ENCODE measurements around the gene REXO5. TPM values are rescaled to one million over a fixed set of nuclear protein-coding genes. Genes with fewer than 3 reads are reported as not detected.

Gene REXO5
- total and polyA plus RNA-seq, 2 donors (not counting 1 experiment from before 2014, with no cell fraction given) = 0.42 to 1.3 TPM

DNA sequence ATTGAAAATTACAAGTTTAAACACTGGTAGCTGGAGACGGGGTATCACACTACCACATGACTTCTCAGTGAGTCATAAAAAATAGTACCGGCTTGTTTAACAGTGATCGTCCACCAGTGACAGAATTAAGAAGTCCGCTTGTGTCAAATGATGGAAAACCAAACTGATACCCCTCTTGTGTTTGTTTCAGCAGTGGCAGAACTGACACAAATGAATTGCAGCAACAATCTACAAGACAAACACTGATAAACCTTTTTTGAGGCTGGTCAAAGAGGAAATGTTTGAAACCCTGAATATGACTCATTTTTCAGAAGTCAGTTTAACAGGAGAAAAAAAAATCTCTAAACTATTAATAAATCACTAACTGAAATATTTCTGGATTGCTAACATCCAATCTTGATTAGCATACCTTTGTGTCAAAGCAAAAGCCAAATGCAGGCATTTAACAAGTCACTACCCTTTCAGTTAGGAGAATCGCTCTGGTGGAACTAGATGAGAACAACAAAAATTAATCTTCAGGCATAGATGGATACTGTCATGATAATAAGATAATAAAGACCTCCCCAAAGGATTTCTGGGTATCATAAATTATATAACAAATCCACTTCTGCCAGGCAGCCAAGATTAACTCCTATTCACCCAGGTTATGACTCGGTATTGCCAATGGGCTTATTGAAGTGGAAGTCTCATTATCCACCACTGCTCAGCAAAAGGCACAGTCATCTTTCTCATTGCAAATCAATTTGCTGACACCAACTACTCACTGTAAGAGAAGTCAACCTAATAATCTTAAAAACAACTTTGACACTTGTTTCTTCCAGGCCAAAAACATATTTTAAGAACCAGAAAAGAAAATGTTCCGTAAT is 73.1 kb downstream of the REXO5 start:
- Histone ChIP-seq H4K20me1 (ENCODE audit: control insufficient read depth, insufficient read depth, low read length, poor library complexity, severe bottlenecking) (no peaks in the 10 kb centered on the region), H3K79me2 (ENCODE audit: control insufficient read depth, insufficient read depth, low read length) (peaks cover 30% of the 10 kb centered on the region), H3K27ac (ENCODE audit: low read length in 2 of 2) (no peak overlapping the region), H3K4me1 (ENCODE audit: control insufficient read depth in 2 of 2, insufficient read depth in 2 of 2, low read length in 2 of 2) (peaks cover 11 to 14% of the 10 kb centered on the region in 2 donors), H3K4me3 (ENCODE audit: control extremely low read depth in 1 of 5, extremely low read depth in 1 of 5, insufficient read depth in 1 of 5, low read depth in 2 of 5, low read length in 4 of 5) (no peak overlapping the region), H3K9me3 (ENCODE audit: control extremely low read depth in 1 of 3, control insufficient read depth in 2 of 3, insufficient read depth in 1 of 3, low read length in 2 of 3) (no peaks in the 10 kb centered on the region), H3K36me3 (replicated peaks in 1 of 2; ENCODE audit: control extremely low read depth in 1 of 2, control insufficient read depth in 1 of 2, extremely low read depth in 1 of 2, insufficient read depth in 2 of 2, low read length in 1 of 2) (no peaks in the 10 kb centered on the region), H2AFZ (ENCODE audit: insufficient read depth, low read depth, low read length, poor library complexity, severe bottlenecking) (no peak overlapping the region), H3K9ac (ENCODE audit: low read length) (no peak overlapping the region), H3K4me2 (replicated peaks; ENCODE audit: low read depth, low read length, poor library complexity, severe bottlenecking) (no peak overlapping the region), H3K27me3 (replicated peaks in 1 of 4; ENCODE audit: control extremely low read depth in 1 of 4, control insufficient read depth in 3 of 4, insufficient read depth in 4 of 4, low read length in 3 of 4) (no peaks in the 10 kb centered on the region)
- intact Hi-C loops (cut with micrococcal nuclease) = no loop called here
- no peak overlapping the region for H3K4me3 Mint-ChIP-seq
- DNase-seq (no peak), ATAC-seq (ENCODE audit: low read depth) (no peak)
- TF ChIP-seq, protein P1, sequence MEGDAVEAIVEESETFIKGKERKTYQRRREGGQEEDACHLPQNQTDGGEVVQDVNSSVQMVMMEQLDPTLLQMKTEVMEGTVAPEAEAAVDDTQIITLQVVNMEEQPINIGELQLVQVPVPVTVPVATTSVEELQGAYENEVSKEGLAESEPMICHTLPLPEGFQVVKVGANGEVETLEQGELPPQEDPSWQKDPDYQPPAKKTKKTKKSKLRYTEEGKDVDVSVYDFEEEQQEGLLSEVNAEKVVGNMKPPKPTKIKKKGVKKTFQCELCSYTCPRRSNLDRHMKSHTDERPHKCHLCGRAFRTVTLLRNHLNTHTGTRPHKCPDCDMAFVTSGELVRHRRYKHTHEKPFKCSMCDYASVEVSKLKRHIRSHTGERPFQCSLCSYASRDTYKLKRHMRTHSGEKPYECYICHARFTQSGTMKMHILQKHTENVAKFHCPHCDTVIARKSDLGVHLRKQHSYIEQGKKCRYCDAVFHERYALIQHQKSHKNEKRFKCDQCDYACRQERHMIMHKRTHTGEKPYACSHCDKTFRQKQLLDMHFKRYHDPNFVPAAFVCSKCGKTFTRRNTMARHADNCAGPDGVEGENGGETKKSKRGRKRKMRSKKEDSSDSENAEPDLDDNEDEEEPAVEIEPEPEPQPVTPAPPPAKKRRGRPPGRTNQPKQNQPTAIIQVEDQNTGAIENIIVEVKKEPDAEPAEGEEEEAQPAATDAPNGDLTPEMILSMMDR (IDR thresholded peaks at IDR 0.05) = no peak
- no peak for TF ChIP-seq EZH2 (IDR thresholded peaks at IDR 0.05; ENCODE audit: borderline replicate concordance, insufficient read depth, low read depth, low read length, poor library complexity, severe bottlenecking)
- 72% methylated on average over 5 of the region's 7 CpGs for WGBS (ENCODE audit: insufficient coverage)
- H3K4me1 Mint-ChIP-seq = peaks cover 21% of the 10 kb centered on the region
- CTCF ChIA-PET = interaction anchor here (1.8 kb wide), 1 partner anchor 29 kb away, joined by 4 read pairs; no protein-coding TSS in a partner anchor
- no peaks in the 10 kb centered on the region for H3K27me3 Mint-ChIP-seq
- no peak overlapping the region for H3K27ac Mint-ChIP-seq
- POLR2A ChIA-PET = no interaction called here
- no peaks in the 10 kb centered on the region for H3K9me3 Mint-ChIP-seq (ENCODE audit: insufficient read depth)

DNA sequence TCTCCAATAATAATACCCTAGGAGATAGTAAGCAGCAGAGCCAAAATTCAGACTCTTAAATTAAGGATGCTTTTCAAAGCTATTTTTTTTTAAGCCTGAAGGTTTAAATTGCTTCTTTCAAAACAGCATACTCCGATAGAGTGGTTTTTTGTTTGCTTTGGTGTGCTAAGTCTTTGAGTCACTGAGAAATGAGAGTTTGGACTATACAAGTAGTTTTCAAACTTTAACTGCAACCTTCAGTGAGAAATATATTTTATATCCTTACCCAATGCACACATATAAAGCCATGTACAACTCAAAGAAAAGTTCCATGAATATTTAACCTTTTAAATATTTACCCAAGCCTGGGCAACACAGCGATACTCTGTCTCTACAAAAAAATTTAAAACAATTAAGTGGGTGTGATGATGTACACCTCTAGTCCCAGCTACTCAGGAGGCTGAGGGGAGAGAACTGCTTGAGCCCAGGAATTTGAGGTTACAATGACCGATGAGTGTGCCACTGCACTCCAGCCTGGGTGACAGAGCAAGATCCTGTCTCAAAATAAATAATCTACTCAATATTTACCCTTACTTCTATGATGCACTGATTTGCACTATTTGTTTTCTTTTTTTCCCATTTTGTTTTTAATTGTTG is 74.7 kb downstream of the REXO5 start:
- peaks cover 9% of the 10 kb centered on the region for H3K4me1 Mint-ChIP-seq
- intact Hi-C loops (cut with micrococcal nuclease) = no loop called here
- H3K27me3 Mint-ChIP-seq = no peaks in the 10 kb centered on the region
- Histone ChIP-seq H3K36me3 (replicated peaks in 1 of 2; ENCODE audit: control extremely low read depth in 1 of 2, control insufficient read depth in 1 of 2, extremely low read depth in 1 of 2, insufficient read depth in 2 of 2, low read length in 1 of 2) (peaks cover 0 to 2% of the 10 kb centered on the region in 2 experiments), H3K27ac (ENCODE audit: low read length in 2 of 2) (no peak overlapping the region), H3K4me2 (replicated peaks; ENCODE audit: low read depth, low read length, poor library complexity, severe bottlenecking) (no peak overlapping the region), H3K27me3 (replicated peaks in 1 of 4; ENCODE audit: control extremely low read depth in 1 of 4, control insufficient read depth in 3 of 4, insufficient read depth in 4 of 4, low read length in 3 of 4) (no peaks in the 10 kb centered on the region), H3K4me1 (ENCODE audit: control insufficient read depth in 2 of 2, insufficient read depth in 2 of 2, low read length in 2 of 2) (no peaks in the 10 kb centered on the region), H3K9me3 (ENCODE audit: control extremely low read depth in 1 of 3, control insufficient read depth in 2 of 3, insufficient read depth in 1 of 3, low read length in 2 of 3) (no peaks in the 10 kb centered on the region), H2AFZ (ENCODE audit: insufficient read depth, low read depth, low read length, poor library complexity, severe bottlenecking) (no peak overlapping the region), H3K9ac (ENCODE audit: low read length) (no peak overlapping the region), H3K4me3 (ENCODE audit: control extremely low read depth in 1 of 5, extremely low read depth in 1 of 5, insufficient read depth in 1 of 5, low read depth in 2 of 5, low read length in 4 of 5) (no peak overlapping the region), H4K20me1 (ENCODE audit: control insufficient read depth, insufficient read depth, low read length, poor library complexity, severe bottlenecking) (no peaks in the 10 kb centered on the region), H3K79me2 (ENCODE audit: control insufficient read depth, insufficient read depth, low read length) (peaks cover 39% of the 10 kb centered on the region)
- CTCF ChIA-PET = interaction anchor here (0.7 to 1.2 kb wide), 2 partner anchors 20 to 33 kb away, joined by 3 read pairs; partner anchors contain the start of gene LYRM1
- no peak for ATAC-seq (ENCODE audit: low read depth)
- H3K27ac Mint-ChIP-seq = no peak overlapping the region
- WGBS (ENCODE audit: insufficient coverage) = 100% methylated on average over 1 of the region's 3 CpGs
- POLR2A ChIA-PET = no interaction called here
- no peak overlapping the region for H3K4me3 Mint-ChIP-seq
- no peak for DNase-seq
- no peak for TF ChIP-seq EZH2 (IDR thresholded peaks at IDR 0.05; ENCODE audit: borderline replicate concordance, insufficient read depth, low read depth, low read length, poor library complexity, severe bottlenecking)
- TF ChIP-seq, protein P1 (IDR thresholded peaks at IDR 0.05) = no peak
- no peaks in the 10 kb centered on the region for H3K9me3 Mint-ChIP-seq (ENCODE audit: insufficient read depth)

Data from B cell (primary cell).